Astrocyte (in vitro differentiated cells and primary cell): ENCODE data around the gene ACAD11.

Experiments
- EZH2 ChIP-seq: IDR thresholded peaks from 2 replicates; pipeline ENCODE4 v1.6.1; 2012; ENCODE audit warnings: mild to moderate bottlenecking, low read length, inconsistent platforms; ENCODE audit not compliant: insufficient read depth
- TF ChIP-seq, protein P1 (sequence below): IDR thresholded peaks from 2 replicates; pipeline ENCODE4 v1.5.1; 2011; ENCODE audit warnings: low read depth, mild to moderate bottlenecking, inconsistent platforms, low read length, moderate library complexity; ENCODE audit not compliant: insufficient read depth

DNA sequence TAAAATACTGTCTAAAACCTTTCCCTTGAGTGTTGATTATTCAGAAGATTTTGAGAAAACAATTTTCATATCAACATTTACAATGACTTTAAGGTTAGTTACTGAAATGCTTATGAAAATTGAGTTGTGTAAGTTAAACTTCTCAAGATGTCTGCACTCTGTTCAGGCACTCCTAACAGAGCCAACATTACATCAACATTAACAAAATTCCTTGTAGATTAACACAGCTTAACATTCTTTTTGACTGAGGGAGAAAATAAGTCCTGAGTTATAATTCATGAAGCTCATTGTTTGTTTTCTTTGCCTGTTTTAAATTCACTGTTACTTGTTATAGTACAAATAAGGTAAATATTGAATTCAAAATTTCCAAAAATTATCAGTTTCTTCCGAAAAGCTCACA, 53.5 kb downstream of the ACAD11 start:
- TF ChIP-seq, protein P1, sequence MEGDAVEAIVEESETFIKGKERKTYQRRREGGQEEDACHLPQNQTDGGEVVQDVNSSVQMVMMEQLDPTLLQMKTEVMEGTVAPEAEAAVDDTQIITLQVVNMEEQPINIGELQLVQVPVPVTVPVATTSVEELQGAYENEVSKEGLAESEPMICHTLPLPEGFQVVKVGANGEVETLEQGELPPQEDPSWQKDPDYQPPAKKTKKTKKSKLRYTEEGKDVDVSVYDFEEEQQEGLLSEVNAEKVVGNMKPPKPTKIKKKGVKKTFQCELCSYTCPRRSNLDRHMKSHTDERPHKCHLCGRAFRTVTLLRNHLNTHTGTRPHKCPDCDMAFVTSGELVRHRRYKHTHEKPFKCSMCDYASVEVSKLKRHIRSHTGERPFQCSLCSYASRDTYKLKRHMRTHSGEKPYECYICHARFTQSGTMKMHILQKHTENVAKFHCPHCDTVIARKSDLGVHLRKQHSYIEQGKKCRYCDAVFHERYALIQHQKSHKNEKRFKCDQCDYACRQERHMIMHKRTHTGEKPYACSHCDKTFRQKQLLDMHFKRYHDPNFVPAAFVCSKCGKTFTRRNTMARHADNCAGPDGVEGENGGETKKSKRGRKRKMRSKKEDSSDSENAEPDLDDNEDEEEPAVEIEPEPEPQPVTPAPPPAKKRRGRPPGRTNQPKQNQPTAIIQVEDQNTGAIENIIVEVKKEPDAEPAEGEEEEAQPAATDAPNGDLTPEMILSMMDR: no peak
- no peak for TF ChIP-seq EZH2
